Transverse colon (tissue), 4 donors: ENCODE results near the gene RPS15.

ENCODE experiments used
- EP300 ChIP-seq: sonication (generic); formaldehyde crosslinking; IDR thresholded peaks from one replicate; pipeline ENCODE4 v1.6.1; 2017; ENCODE audit warnings: antibody characterized with exemption, low read depth
- POLR2A ChIP-seq: fragments of 450-650 bp; IDR thresholded peaks from one replicate; pipeline ENCODE4 v1.6.1; 2016; ENCODE audit warnings: antibody characterized with exemption, mild to moderate bottlenecking, moderate library complexity
- POLR2AphosphoS5 ChIP-seq, 3 donors: sonication (generic); formaldehyde crosslinking; IDR thresholded peaks; one replicate each; pipeline ENCODE4 v1.6.1; 2016; ENCODE audit warnings: antibody characterized with exemption in 3 of 3
- TF ChIP-seq, protein P1 (sequence below), 5 experiments: fragments of 200-600 bp in 3 of 5; fragments of 450-650 bp in 2 of 5; sonication (generic) in 3 of 5; IDR thresholded peaks; 1 replicate in 2 of 5; 2 replicates in 3 of 5; pipeline ENCODE4 v1.5.1; 2016 to 2017; ENCODE audit warnings: antibody characterized with exemption in 5 of 5, inconsistent platforms in 3 of 5, mild to moderate bottlenecking in 2 of 5, moderate library complexity in 1 of 5

DNA sequence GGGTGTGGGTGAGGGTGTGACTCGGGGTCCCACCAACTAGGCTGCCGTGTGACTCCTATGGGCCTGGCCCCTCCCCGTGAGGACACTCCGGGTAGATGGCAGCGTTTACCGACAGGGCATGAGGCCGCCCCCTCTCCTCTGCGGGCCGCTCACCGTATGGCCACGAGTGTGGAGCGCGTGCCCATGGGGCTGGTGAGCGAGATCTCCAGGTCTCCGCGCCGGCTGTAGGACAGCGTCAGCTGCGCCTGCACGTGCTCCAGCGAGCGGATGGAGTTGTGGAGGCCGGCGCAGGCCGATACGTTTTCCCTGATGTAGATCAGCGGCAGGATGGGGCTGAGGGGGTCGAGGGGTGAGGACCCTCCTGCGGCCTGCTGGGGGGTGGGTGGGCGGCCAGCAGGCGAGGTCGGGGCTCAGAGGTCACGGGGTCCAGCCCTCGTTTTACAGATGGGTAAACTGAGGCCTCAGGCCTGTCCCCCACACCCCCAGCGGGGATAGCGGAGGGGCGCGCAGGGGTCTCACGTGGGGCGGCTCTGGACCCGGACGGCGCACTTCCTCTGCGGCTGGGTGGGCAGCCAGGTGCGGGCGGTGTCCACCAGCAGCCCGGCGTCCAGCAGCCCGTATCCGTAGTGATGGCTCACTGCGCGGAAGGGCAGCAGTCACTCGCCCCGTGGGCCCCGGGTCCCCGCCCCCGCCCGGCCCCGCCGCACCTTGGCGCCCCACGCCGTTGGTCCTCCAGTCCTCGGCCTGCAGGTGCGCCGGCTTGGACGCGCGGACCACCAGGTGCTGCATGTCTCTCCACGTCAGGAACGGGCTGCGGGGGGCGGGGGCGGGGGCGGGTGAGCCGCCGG is 45.2 kb downstream of the RPS15 start:
- TF ChIP-seq EP300 = no peak
- TF ChIP-seq, protein P1, sequence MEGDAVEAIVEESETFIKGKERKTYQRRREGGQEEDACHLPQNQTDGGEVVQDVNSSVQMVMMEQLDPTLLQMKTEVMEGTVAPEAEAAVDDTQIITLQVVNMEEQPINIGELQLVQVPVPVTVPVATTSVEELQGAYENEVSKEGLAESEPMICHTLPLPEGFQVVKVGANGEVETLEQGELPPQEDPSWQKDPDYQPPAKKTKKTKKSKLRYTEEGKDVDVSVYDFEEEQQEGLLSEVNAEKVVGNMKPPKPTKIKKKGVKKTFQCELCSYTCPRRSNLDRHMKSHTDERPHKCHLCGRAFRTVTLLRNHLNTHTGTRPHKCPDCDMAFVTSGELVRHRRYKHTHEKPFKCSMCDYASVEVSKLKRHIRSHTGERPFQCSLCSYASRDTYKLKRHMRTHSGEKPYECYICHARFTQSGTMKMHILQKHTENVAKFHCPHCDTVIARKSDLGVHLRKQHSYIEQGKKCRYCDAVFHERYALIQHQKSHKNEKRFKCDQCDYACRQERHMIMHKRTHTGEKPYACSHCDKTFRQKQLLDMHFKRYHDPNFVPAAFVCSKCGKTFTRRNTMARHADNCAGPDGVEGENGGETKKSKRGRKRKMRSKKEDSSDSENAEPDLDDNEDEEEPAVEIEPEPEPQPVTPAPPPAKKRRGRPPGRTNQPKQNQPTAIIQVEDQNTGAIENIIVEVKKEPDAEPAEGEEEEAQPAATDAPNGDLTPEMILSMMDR (IDR thresholded peaks at IDR 0.05) = no peak
- TF ChIP-seq POLR2AphosphoS5 (IDR thresholded peaks at IDR 0.05) = no peak
- TF ChIP-seq POLR2A = no peak
